GM12891 (cell line): ENCODE results near the gene OTOA.

Source experiments
- PAX5 ChIP-seq: IDR thresholded peaks from 2 replicates; pipeline ENCODE4 v1.6.1; 2011; ENCODE audit warnings: low read length, moderate library complexity, mild to moderate bottlenecking; ENCODE audit not compliant: insufficient read depth, severe bottlenecking
- POLR2A ChIP-seq: IDR thresholded peaks from 2 replicates; pipeline ENCODE4 v1.6.1; 2011; ENCODE audit warnings: low read depth, low read length, control low read depth
- POLR2AphosphoS5 ChIP-seq: IDR thresholded peaks from 2 replicates; pipeline ENCODE4 v1.6.1; 2011; ENCODE audit warnings: low read depth, low read length, control low read depth
- POU2F2 ChIP-seq: IDR thresholded peaks from 2 replicates; pipeline ENCODE4 v1.6.1; 2011; ENCODE audit warnings: low read depth, mild to moderate bottlenecking, control low read depth, low read length, moderate library complexity
- SPI1 ChIP-seq: IDR thresholded peaks from 2 replicates; pipeline ENCODE4 v1.6.1; 2011; ENCODE audit warnings: low read depth, low read length, control low read depth
- TAF1 ChIP-seq: IDR thresholded peaks from 2 replicates; pipeline ENCODE4 v1.6.1; 2011; ENCODE audit warnings: low read depth, low read length, control low read depth

DNA sequence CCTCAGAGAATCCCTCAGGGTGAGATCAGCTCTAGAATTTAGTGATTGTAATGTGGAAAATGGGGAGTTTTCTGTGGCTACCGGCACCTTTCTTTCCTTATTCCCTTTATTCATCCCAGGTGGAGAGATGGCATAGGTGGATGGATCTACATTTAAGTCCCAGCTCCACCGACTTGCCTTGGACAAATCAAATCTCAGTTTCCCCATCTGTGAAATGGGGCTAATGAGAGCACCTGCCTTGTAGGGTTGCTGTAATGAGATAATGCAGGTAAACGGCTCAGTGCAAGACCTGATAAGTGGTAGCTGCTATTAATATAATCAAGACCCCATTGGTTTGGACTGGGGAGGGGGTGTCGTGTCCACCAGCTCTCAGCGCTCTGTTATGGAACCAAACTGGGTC is 40.5 kb downstream of the OTOA start:
- no peak for TF ChIP-seq POLR2A
- TF ChIP-seq POLR2AphosphoS5 = no peak
- TF ChIP-seq TAF1 = no peak
- TF ChIP-seq SPI1 = no peak
- TF ChIP-seq POU2F2 = no peak
- no peak for TF ChIP-seq PAX5
